OCI-M2 (cell line): ENCODE measurements around the gene WNT3.
"Not testable (repeated sequence)": the region's sequence is repeated elsewhere in the genome, so short reads cannot be mapped to it uniquely, and the experiment has no call there.

Experiments used
- DNase-seq: peaks from one replicate; lab custom pipeline; 2025; ENCODE audit not compliant: unreplicated experiment; lab: John Stamatoyannopoulos, UW

The WNT3 gene

DNA sequence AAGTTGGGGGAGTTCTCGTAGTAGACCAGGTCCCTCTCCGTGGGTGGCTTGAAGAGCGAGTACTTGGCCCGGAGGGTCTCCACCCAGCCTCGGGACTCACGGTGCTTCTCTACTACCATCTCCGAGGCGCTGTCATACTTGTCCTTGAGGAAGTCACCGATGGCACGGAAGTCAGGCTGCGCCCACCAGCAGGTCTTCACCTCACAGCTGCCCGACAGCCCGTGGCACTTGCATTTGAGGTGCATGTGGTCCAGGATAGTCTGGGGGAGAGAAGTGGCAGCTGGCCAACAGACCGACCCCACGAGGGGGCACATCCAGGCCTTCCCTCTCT lies 50.0 kb downstream of the WNT3 start:
- no peak for DNase-seq

DNA sequence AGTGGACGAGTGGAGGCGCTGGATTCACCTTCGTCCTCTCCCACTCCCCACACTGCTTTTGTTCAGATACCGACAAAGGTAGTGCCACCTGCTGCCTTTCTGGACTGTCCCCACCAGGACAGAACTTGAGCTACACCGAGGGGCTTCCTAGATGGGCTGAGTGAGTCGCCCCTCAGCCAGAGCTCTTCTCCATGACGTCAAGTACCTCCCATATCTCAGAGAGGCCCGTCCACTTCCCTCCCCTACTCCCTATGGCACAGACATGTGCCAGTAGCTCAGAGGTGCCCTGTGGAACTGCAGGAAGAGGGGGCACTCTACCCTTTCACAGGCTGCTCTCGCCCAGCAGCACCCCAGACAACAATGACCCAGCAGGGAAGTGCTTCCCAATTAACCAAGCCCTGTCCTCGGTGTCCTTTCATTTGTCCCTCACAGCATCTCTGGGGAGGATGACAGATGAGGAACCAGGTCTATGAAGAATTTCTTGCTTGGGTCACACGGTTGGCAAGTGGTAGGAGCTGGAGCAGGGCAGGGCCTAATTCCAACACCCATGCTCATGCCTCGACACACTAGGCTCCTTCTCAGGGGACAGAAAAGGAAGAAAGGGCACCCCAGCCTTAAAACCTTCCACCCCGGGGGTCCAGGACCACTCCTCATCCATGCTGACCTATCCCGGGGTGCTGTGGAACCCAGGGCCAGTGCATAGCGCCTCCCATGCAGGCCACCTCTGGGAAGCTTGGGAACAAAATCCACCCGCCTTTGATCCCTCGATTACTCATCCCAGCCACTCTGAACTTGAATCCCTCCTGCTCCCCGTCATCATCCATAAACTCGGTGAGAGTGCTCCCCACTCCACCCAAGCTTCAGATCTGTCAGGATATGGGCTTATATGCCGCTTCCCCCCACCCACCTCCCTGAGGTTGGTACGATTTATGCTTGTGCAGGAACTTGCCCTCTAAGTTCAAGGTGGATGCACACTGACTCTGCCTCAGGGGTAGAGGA lies 51.7 kb downstream of the WNT3 start:
- DNase-seq = no peak

GRCh38 chr17:46765453-46765852 lies 53.0 kb downstream of the WNT3 start:
- no peak for DNase-seq

DNA sequence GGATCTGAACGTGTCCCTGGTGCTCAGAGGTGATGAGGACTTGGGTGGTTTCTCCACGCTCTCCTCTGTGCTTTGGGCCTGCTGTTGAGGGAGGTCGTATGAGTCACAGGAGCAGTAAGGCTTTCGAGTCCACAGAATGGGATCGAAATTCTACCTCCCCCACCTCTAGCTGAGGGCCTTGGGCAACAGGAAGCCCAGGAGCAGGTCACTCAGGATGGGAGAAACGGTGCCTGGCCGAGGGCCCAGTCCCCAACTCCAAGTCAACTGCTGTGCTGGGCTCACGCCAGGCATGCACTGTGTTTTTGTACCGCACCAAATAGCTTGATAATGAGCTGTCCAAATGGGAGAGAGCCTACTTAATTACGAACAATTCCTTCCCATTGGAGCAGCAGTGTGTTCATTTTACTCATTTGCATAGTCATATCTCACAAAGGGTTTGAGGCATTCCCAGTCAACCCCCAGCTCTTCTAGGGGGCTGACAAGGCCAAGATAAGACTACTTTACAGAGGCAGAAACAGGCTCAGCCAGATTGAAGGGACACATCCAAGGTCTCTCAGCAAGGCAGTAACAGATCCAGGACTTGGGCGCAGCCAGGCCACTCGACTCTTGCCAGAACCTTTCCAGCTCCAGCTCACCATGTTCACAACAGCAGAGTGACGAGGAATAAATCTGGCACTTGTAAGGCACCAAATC lies 53.6 kb downstream of the WNT3 start:
- no peak for DNase-seq

- DNase-seq = no peak
Observed at GRCh38 chr17:46764000-46764708, 54.3 kb downstream of the WNT3 start.

DNA sequence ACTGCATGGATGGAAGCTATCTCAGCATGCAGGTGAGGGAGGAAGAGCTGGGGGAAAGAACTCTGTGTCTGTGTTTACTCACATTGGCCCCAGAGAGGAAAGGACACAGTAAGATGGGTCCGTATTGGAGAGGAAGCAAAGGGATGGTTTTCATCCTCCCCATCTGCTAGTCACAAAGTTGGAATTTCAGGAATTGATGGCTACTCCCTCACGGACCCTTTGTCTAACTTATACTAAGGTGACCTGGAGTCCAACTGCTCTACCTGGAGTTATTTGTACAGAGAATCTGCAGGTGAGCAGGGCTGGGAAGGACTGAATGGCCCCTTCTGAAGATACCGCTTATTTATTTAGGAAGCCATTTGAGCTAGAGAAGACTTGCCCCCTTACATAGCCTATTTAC lies 55.1 kb downstream of the WNT3 start:
- DNase-seq = no peak

DNA sequence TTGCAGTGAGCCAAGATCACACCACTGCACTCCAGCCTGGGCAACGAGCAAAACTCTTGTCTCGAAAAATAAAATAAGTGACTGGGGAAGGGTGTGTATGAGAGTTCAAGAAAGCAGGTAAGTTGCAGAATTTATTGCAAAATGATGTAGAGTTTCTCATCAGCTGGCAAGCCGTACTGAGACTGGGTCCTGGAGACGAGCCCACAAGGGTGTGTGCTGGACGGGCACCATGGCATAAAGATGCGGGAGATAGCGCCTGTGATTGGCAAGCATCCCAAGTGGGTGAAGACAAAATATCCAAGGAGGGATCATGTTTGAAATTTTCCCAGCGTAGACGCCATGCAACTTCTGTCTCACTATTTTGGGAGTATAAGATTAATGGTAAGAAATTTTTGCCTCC lies 59.4 kb downstream of the WNT3 start:
- DNase-seq = no peak

- no peak for DNase-seq
Observed at GRCh38 chr17:46758614-46759013, 59.9 kb downstream of the WNT3 start.

- not testable (repeated sequence) for DNase-seq
Observed at GRCh38 chr17:46757588-46757987, 60.9 kb downstream of the WNT3 start.

GRCh38 chr17:46756861-46757260 lies 61.6 kb downstream of the WNT3 start:
- DNase-seq = no peak

- no peak for DNase-seq
Observed at GRCh38 chr17:46756081-46756735, 62.3 kb downstream of the WNT3 start.

DNA sequence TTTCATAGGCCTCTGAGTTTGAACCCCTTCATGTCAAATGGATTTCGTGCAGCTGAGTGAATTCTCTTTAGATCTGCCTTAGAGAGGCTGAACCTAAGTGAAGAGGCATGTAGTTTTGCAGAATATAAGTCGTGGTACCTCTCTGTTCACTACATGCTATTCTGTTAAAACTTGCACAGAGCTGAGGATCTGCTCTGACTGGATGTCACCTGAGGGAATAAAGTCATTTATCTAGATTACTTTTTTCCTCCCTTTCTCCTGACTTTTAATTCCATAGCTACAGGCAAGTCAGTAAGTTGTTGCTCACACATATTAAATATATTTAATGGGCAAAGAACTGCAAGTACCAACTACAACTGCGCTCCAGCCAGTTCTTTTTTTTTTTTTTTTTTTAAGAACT lies 64.7 kb downstream of the WNT3 start:
- DNase-seq = no peak

GRCh38 chr17:46751425-46751824 lies 67.1 kb downstream of the WNT3 start:
- no peak for DNase-seq

- DNase-seq = no peak
Observed at GRCh38 chr17:46745376-46745775, 73.1 kb downstream of the WNT3 start.

GRCh38 chr17:46744441-46744840 lies 74.1 kb downstream of the WNT3 start:
- no peak for DNase-seq

GRCh38 chr17:46742565-46743270 lies 75.8 kb downstream of the WNT3 start:
- DNase-seq = no peak

DNA sequence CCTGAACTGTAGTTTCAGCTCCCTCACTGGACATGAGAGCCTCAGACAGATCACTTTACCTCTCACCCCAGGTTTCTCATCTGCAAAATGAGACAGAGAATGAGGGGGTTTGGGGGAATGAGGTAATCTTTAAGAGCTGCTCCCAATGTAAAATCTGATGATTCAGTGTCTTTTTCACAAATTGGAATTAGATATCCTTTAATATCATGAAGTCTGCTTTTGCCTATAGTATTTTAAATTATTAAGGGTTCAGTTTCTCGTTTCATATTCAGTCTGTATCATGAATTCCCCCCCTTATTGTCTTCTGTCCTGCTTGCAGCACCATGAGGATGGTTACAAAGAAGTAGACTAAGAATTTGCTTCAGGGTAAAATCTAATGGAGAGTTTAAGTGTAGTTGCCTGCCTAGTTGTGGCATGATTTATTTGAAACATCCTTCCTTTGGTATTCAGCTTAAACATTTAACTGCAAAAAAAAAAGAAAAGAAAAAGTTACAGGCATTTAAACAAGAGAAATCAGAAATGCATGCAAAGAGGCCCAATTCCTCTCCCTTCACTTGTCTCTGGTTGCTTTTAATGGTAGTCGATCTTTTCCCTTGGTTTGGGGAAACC lies 77.3 kb downstream of the WNT3 start:
- DNase-seq = no peak

GRCh38 chr17:46739982-46740381 lies 78.5 kb downstream of the WNT3 start:
- DNase-seq = no peak

DNA sequence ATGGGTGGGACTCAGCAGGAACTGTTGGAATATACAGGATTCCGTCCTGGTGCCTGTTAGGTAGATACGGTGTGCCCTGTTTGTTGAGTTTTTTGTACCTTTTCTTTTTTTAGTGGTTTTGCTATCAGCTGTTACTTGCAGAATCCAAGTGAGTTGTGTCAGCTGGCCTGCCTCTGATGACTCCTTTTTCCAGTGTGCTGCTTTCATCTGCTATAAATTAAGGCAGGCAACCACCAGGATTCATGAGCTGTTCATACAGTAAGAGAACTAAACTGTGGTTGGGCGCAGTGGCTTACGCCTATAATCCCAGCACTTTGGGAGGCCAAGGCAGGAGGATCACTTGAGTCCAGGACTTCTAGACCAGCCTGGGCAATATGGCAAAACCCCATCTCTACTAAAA lies 79.9 kb downstream of the WNT3 start:
- DNase-seq = no peak

DNA sequence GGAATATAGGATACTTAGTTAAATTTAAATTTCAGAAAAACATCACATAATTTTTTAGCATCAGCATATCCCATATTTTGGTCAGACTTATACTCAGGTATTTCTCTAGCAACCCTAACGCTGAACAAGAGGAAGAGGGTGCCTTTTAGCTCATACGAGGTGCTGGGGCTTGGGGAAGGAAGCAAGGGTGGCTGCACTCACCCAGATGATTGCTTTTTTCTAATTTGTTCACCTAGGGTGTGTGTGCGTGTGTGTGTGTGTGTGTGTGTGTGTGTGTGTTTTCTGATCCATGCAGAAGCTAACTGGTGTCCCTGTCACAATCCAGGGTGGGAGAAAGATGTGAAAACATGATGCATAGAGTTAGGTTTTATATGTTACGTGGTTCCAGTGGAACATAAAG lies 81.2 kb downstream of the WNT3 start:
- DNase-seq = no peak
